ENCODE results near the gene MORN1.

GRCh38 chr1:2429780-2430591 lies 38.6 kb upstream of the MORN1 start:
- TF ChIP-seq CTCF (IDR thresholded peaks at IDR 0.05) (no peak), EP300 (IDR thresholded peaks at IDR 0.05) (no peak)

Data from gastroesophageal sphincter (tissue), 3 donors.